Endothelial cell (in vitro differentiated cells): ENCODE results near the gene PDE4B. TPM values are rescaled to one million over a fixed set of nuclear protein-coding genes. Genes with fewer than 3 reads are reported as not detected.
A peak's percentile ranks its signal among the peaks of the same experiment; 100 is the strongest.

Experiments used
- DNase-seq: peaks from one replicate; pipeline ENCODE4 v3.0.0; 2021; ENCODE audit warnings: low spot score
- H3K27ac Mint-ChIP-seq: one replicate; pipeline ENCODE4 v1.8.0; 2021; ENCODE audit warnings: mixed read lengths, inconsistent platforms; ENCODE audit not compliant: unreplicated experiment
- H3K27me3 Mint-ChIP-seq: one replicate; pipeline ENCODE4 v1.8.0; 2021; ENCODE audit warnings: mild to moderate bottlenecking, moderate library complexity, mixed read lengths, inconsistent platforms; ENCODE audit not compliant: unreplicated experiment
- H3K36me3 Mint-ChIP-seq: one replicate; pipeline ENCODE4 v1.8.0; 2021; ENCODE audit warnings: mild to moderate bottlenecking, low read depth, mixed read lengths, inconsistent platforms; ENCODE audit not compliant: unreplicated experiment
- H3K4me1 Mint-ChIP-seq: one replicate; pipeline ENCODE4 v1.8.0; 2021; ENCODE audit warnings: mild to moderate bottlenecking, mixed read lengths, inconsistent platforms; ENCODE audit not compliant: unreplicated experiment
- H3K4me3 Mint-ChIP-seq: one replicate; pipeline ENCODE4 v1.8.0; 2021; ENCODE audit warnings: mild to moderate bottlenecking, mixed read lengths, inconsistent platforms; ENCODE audit not compliant: unreplicated experiment
- H3K9me3 Mint-ChIP-seq: one replicate; pipeline ENCODE4 v1.8.0; 2021; ENCODE audit warnings: mixed read lengths, inconsistent platforms; ENCODE audit not compliant: unreplicated experiment
- CTCF ChIP-seq: fragments of 200-600 bp; sonication (generic); IDR thresholded peaks from one replicate; pipeline ENCODE4 v1.5.0; 2021; ENCODE audit warnings: antibody characterized with exemption; ENCODE audit not compliant: unreplicated experiment
- total RNA-seq: library from RNA; stranded (reverse); fragmentation: NEBNext Ultra II Directional; extraction: Animal tissue kit (Norgen Biotek cat#: 25700); gene quantifications from one replicate; pipeline ENCODE4 v1.2.1, GENCODE V29; 2021; ENCODE audit not compliant: unreplicated experiment

The PDE4B gene
- total RNA-seq, 1 donor from 2014 or later: 45.6 TPM

DNA sequence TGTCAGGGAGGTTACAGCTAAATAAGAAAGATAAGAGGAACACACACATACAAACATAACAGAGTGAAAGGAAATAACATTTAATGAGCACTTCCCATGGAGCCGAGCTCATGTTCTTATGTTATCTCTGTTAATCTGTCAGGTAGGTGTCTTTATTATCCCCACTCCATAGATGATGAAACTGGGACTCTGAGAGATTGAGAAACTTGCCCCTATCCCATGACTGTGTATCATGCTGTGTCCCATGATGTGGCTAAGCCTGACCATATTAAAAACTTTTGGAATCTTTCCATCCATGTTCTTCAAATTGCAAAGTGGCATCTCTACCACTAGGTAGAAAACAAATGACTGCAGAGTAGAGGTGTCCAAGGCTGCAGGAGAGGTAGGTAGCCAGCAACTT lies 456.1 kb downstream of the PDE4B start:
- H3K27ac Mint-ChIP-seq: no peak overlapping the region
- H3K9me3 Mint-ChIP-seq: no peaks in the 10 kb centered on the region
- TF ChIP-seq CTCF: no peak
- H3K36me3 Mint-ChIP-seq: no peaks in the 10 kb centered on the region
- peaks cover 18% of the 10 kb centered on the region for H3K4me1 Mint-ChIP-seq
- H3K27me3 Mint-ChIP-seq: peaks cover 2% of the 10 kb centered on the region
- H3K4me3 Mint-ChIP-seq: no peak overlapping the region
- no peak for DNase-seq

GRCh38 chr1:66250075-66250474 lies 457.4 kb downstream of the PDE4B start:
- H3K9me3 Mint-ChIP-seq: no peaks in the 10 kb centered on the region

GRCh38 chr1:66250478-66250877 lies 457.8 kb downstream of the PDE4B start:
- Mint-ChIP-seq H3K36me3 (no peaks in the 10 kb centered on the region), H3K9me3 (no peaks in the 10 kb centered on the region), H3K27ac (no peak overlapping the region), H3K27me3 (peaks cover 2% of the 10 kb centered on the region), H3K4me1 (peaks cover 31% of the 10 kb centered on the region), H3K4me3 (no peak overlapping the region)
- TF ChIP-seq CTCF: no peak
- DNase-seq: no peak

More at GRCh38 chr1:66250075-66250474, 457.4 kb downstream of the PDE4B start:
- Mint-ChIP-seq H3K4me3 (no peak overlapping the region), H3K27me3 (peaks cover 2% of the 10 kb centered on the region), H3K27ac (no peak overlapping the region), H3K36me3 (no peaks in the 10 kb centered on the region), H3K4me1 (peaks cover 29% of the 10 kb centered on the region)
- no peak for DNase-seq
- no peak for TF ChIP-seq CTCF

DNA sequence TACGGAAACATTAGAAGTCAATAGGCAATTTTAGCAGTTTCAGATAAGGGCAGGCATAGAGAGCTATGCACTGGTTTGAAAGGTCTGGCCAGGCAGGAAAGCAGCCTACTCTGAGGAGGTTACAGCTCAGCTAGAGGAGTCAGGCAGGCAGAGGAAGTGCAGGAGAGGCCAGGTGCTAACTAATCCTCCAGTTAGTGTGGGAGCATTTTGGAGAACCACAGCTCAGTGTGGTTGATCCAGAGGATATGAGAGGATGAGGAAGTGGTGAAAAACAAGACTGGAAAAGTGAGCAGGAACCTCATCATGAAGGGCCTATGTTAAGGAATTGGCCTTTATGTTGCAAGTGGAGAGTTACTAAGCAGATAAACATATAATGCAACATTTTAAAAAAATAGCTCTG lies 458.9 kb downstream of the PDE4B start:
- Mint-ChIP-seq H3K4me3 (no peak overlapping the region), H3K4me1 (peaks cover 30% of the 10 kb centered on the region), H3K27me3 (peaks cover 2% of the 10 kb centered on the region), H3K27ac (no peak overlapping the region), H3K9me3 (no peaks in the 10 kb centered on the region), H3K36me3 (no peaks in the 10 kb centered on the region)
- DNase-seq: no peak
- TF ChIP-seq CTCF: no peak

DNA sequence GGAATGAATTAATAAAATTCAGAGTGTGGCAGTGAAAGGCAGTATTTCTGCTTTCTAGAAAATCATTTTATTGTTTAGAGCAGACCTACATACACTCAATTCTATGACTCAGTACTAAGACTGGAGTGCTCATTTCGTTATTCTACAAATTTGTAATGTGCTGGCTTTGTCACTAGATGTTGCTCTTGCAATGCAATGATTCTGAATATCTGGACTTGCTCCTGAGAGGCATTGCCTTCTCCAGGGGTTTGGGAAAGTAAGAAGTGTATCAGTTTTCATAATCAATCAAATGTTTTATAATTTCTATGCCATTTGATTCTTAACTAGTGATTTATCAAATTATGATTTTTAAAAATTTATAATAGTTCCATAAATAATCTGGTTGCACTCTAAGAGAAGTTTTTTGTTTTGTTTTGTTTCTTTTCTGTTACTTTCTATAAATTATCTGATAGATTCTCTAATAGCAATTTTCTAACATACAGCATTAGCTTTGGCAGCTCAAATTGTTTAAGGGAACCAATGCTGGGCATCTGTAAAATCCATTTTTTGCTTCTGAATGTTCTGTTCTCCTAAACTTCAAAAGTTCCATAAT lies 460.7 kb downstream of the PDE4B start:
- TF ChIP-seq CTCF: peak; percentile 52
- H3K4me1 Mint-ChIP-seq: peaks cover 29% of the 10 kb centered on the region
- DNase-seq: peak; percentile 33
- peaks cover 2% of the 10 kb centered on the region for H3K27me3 Mint-ChIP-seq
- H3K9me3 Mint-ChIP-seq: no peaks in the 10 kb centered on the region
- no peaks in the 10 kb centered on the region for H3K36me3 Mint-ChIP-seq
- no peak overlapping the region for H3K27ac Mint-ChIP-seq
- no peak overlapping the region for H3K4me3 Mint-ChIP-seq
